Effector memory CD4-positive, alpha-beta T cell (primary cell): ENCODE results near the gene KRTAP10-5.
A peak's percentile ranks its signal among the peaks of the same experiment; 100 is the strongest.

ENCODE experiments used
- DNase-seq, 3 donors: peaks; one replicate each; pipeline ENCODE4 v3.0.0-alpha.2; 2020
- H3K27ac ChIP-seq: 2 replicates; pipeline ENCODE4 v1.7.0; 2013; ENCODE audit warnings: mild to moderate bottlenecking, low read length, moderate library complexity; ENCODE audit not compliant: insufficient read depth, poor library complexity, severe bottlenecking
- H3K27me3 ChIP-seq: replicated peaks from 2 replicates; pipeline ENCODE4 v1.7.0; 2013; ENCODE audit warnings: mild to moderate bottlenecking, low read length; ENCODE audit not compliant: insufficient read depth, control insufficient read depth, poor library complexity, severe bottlenecking
- H3K36me3 ChIP-seq: 2 replicates; pipeline ENCODE4 v1.7.0; 2013; ENCODE audit warnings: mild to moderate bottlenecking, low read length, moderate library complexity; ENCODE audit not compliant: control insufficient read depth, insufficient read depth
- H3K4me1 ChIP-seq: 2 replicates; pipeline ENCODE4 v1.7.0; 2013; ENCODE audit warnings: low read length, mild to moderate bottlenecking; ENCODE audit not compliant: control insufficient read depth, insufficient read depth, poor library complexity, severe bottlenecking
- H3K4me3 ChIP-seq: 2 replicates; pipeline ENCODE4 v1.7.0; 2013; ENCODE audit warnings: low read length, low read depth, mild to moderate bottlenecking; ENCODE audit not compliant: insufficient read depth, poor library complexity, severe bottlenecking
- H3K9me3 ChIP-seq: 2 replicates; pipeline ENCODE4 v1.7.0; 2013; ENCODE audit warnings: mild to moderate bottlenecking, low read length, moderate library complexity; ENCODE audit not compliant: control insufficient read depth

KRTAP10-5 gene

GRCh38 chr21:44618909-44619308 lies 38.5 kb upstream of the KRTAP10-5 start:
- H3K36me3 ChIP-seq, result no peaks in the 10 kb centered on the region
- H3K9me3 ChIP-seq, result peaks cover under 1% of the 10 kb centered on the region
- H3K27ac ChIP-seq, result peak overlapping the region; percentile 44
- no peaks in the 10 kb centered on the region for H3K27me3 ChIP-seq
- peak; percentile 36 to 51 (median 45) for DNase-seq
- peaks cover 25% of the 10 kb centered on the region for H3K4me1 ChIP-seq
- no peak overlapping the region for H3K4me3 ChIP-seq

- H3K4me1 ChIP-seq, result peaks cover 25% of the 10 kb centered on the region
- peak overlapping the region; percentile 44 for H3K27ac ChIP-seq
- no peak for DNase-seq
- peak overlapping the region; percentile 6 for H3K4me3 ChIP-seq
- no peaks in the 10 kb centered on the region for H3K36me3 ChIP-seq
- H3K9me3 ChIP-seq, result no peaks in the 10 kb centered on the region
- no peaks in the 10 kb centered on the region for H3K27me3 ChIP-seq
These were observed 38.1 kb upstream of the KRTAP10-5 start for GRCh38 chr21:44618504-44618903.

GRCh38 chr21:44617071-44617501 lies 36.7 kb upstream of the KRTAP10-5 start:
- no peaks in the 10 kb centered on the region for H3K9me3 ChIP-seq
- peaks cover 25% of the 10 kb centered on the region for H3K4me1 ChIP-seq
- H3K36me3 ChIP-seq, result no peaks in the 10 kb centered on the region
- no peak overlapping the region for H3K27ac ChIP-seq
- H3K27me3 ChIP-seq, result no peaks in the 10 kb centered on the region
- H3K4me3 ChIP-seq, result no peak overlapping the region
- DNase-seq, result no peak

GRCh38 chr21:44616591-44616926 lies 36.2 kb upstream of the KRTAP10-5 start:
- Histone ChIP-seq H3K4me3 (no peak overlapping the region), H3K27ac (no peak overlapping the region), H3K4me1 (peaks cover 25% of the 10 kb centered on the region), H3K36me3 (no peaks in the 10 kb centered on the region), H3K9me3 (no peaks in the 10 kb centered on the region), H3K27me3 (no peaks in the 10 kb centered on the region)
- DNase-seq, result no peak

GRCh38 chr21:44615911-44616590 lies 35.6 kb upstream of the KRTAP10-5 start:
- H3K9me3 ChIP-seq, result no peaks in the 10 kb centered on the region
- DNase-seq, result no peak
- no peak overlapping the region for H3K27ac ChIP-seq
- H3K4me1 ChIP-seq, result peaks cover 25% of the 10 kb centered on the region
- no peaks in the 10 kb centered on the region for H3K27me3 ChIP-seq
- H3K36me3 ChIP-seq, result no peaks in the 10 kb centered on the region
- no peak overlapping the region for H3K4me3 ChIP-seq

- H3K4me1 ChIP-seq, result peaks cover 25% of the 10 kb centered on the region
- H3K4me3 ChIP-seq, result no peak overlapping the region
- no peak for DNase-seq
- H3K27me3 ChIP-seq, result no peaks in the 10 kb centered on the region
- no peak overlapping the region for H3K27ac ChIP-seq
- H3K9me3 ChIP-seq, result no peaks in the 10 kb centered on the region
- no peaks in the 10 kb centered on the region for H3K36me3 ChIP-seq
These were observed 35.1 kb upstream of the KRTAP10-5 start for GRCh38 chr21:44615466-44615865.

- no peaks in the 10 kb centered on the region for H3K9me3 ChIP-seq
- H3K27ac ChIP-seq, result no peak overlapping the region
- DNase-seq, result no peak
- no peaks in the 10 kb centered on the region for H3K27me3 ChIP-seq
- H3K4me3 ChIP-seq, result no peak overlapping the region
- H3K4me1 ChIP-seq, result peaks cover 23% of the 10 kb centered on the region
- H3K36me3 ChIP-seq, result no peaks in the 10 kb centered on the region
These were observed 34.6 kb upstream of the KRTAP10-5 start for GRCh38 chr21:44614961-44615391.

- no peaks in the 10 kb centered on the region for H3K9me3 ChIP-seq
These were observed 33.8 kb upstream of the KRTAP10-5 start for GRCh38 chr21:44614161-44614631.

GRCh38 chr21:44613386-44614155 lies 33.2 kb upstream of the KRTAP10-5 start:
- Histone ChIP-seq H3K4me1 (peaks cover 10% of the 10 kb centered on the region), H3K27ac (no peak overlapping the region), H3K36me3 (no peaks in the 10 kb centered on the region), H3K9me3 (no peaks in the 10 kb centered on the region), H3K4me3 (no peak overlapping the region), H3K27me3 (no peaks in the 10 kb centered on the region)
- DNase-seq, result no peak

More at GRCh38 chr21:44614161-44614631, 33.8 kb upstream of the KRTAP10-5 start:
- DNase-seq, result no peak
- H3K36me3 ChIP-seq, result no peaks in the 10 kb centered on the region
- H3K27me3 ChIP-seq, result no peaks in the 10 kb centered on the region
- H3K4me3 ChIP-seq, result no peak overlapping the region
- no peak overlapping the region for H3K27ac ChIP-seq
- peaks cover 15% of the 10 kb centered on the region for H3K4me1 ChIP-seq

GRCh38 chr21:44612669-44613229 lies 32.3 kb upstream of the KRTAP10-5 start:
- no peaks in the 10 kb centered on the region for H3K27me3 ChIP-seq
- peaks cover 6% of the 10 kb centered on the region for H3K4me1 ChIP-seq
- DNase-seq, result no peak
- no peaks in the 10 kb centered on the region for H3K9me3 ChIP-seq
- no peak overlapping the region for H3K4me3 ChIP-seq
- H3K36me3 ChIP-seq, result no peaks in the 10 kb centered on the region
- no peak overlapping the region for H3K27ac ChIP-seq
